OCI-LY3 (cell line): ENCODE measurements around the gene PEX11B.

ENCODE experiments used
- H2AFZ ChIP-seq: fragments of 200-600, 300-600 bp; shearing (Covaris generic); 2 replicates; pipeline ENCODE4 v1.6.0; 2014; ENCODE audit warnings: antibody characterized with exemption, low read depth, low read length
- H3K27ac ChIP-seq: fragments of 200-600, 300-600 bp; sonication (generic); 2 replicates; pipeline ENCODE4 v1.5.1; 2014; ENCODE audit warnings: mild to moderate bottlenecking, low read length, moderate library complexity, mixed read lengths
- H3K27me3 ChIP-seq: fragments of 200-600, 300-600 bp; sonication (generic); 2 replicates; pipeline ENCODE4 v1.6.1; 2014; ENCODE audit warnings: low read depth, low read length, mixed read lengths
- H3K36me3 ChIP-seq: fragments of 200-600, 300-600 bp; sonication (generic); replicated peaks from 2 replicates; pipeline ENCODE3; 2014; ENCODE audit warnings: low read depth, low read length, mixed read lengths
- H3K4me1 ChIP-seq: fragments of 300-600, 200-600 bp; sonication (generic); 2 replicates; pipeline ENCODE4 v1.6.1; 2014; ENCODE audit warnings: low read length, mixed read lengths
- H3K4me2 ChIP-seq: fragments of 200-600, 300-600 bp; sonication (generic); 2 replicates; pipeline ENCODE4 v1.6.1; 2014; ENCODE audit warnings: low read length, mixed read lengths
- H3K4me3 ChIP-seq: fragments of 300-600, 200-600 bp; sonication (generic); 2 replicates; pipeline ENCODE4 v1.5.1; 2014; ENCODE audit warnings: antibody characterized with exemption, mild to moderate bottlenecking, low read length, moderate library complexity
- H3K79me2 ChIP-seq: fragments of 300-600, 200-600 bp; shearing (Covaris generic); 2 replicates; pipeline ENCODE4 v1.6.1; 2014; ENCODE audit warnings: mild to moderate bottlenecking, low read length, mixed read lengths
- H3K9ac ChIP-seq: fragments of 300-600, 200-600 bp; shearing (Covaris generic); 2 replicates; pipeline ENCODE4 v1.6.0; 2014; ENCODE audit warnings: mild to moderate bottlenecking, low read length, moderate library complexity
- H3K9me3 ChIP-seq: fragments of 200-600, 300-600 bp; shearing (Covaris generic); 2 replicates; pipeline ENCODE4 v1.6.1; 2014; ENCODE audit warnings: low read length, mixed read lengths; ENCODE audit not compliant: insufficient read depth
- H4K20me1 ChIP-seq: fragments of 200-600, 300-600 bp; sonication (generic); 2 replicates; pipeline ENCODE4 v1.6.1; 2016; ENCODE audit warnings: low read length, mixed read lengths; ENCODE audit not compliant: insufficient read depth
- EZH2phosphoT487 ChIP-seq: fragments of 200-600 bp; shearing (Covaris generic); IDR thresholded peaks from 2 replicates; pipeline ENCODE4 v1.6.1; 2018; ENCODE audit warnings: antibody characterized with exemption, mixed run types, low read depth
- TF ChIP-seq, protein P1 (sequence below): fragments of 200-600, 300-600 bp; sonication (generic); IDR thresholded peaks from 2 replicates; pipeline ENCODE4 v1.5.1; 2014; ENCODE audit warnings: antibody characterized with exemption, low read length, low read depth

Gene PEX11B, protein sequence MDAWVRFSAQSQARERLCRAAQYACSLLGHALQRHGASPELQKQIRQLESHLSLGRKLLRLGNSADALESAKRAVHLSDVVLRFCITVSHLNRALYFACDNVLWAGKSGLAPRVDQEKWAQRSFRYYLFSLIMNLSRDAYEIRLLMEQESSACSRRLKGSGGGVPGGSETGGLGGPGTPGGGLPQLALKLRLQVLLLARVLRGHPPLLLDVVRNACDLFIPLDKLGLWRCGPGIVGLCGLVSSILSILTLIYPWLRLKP

GRCh38 chr1:145918144-145918991, at the start of gene PEX11B:
Gene PEX11B, minus strand, starts transcription at chr1:145918717. Its CDS starts 29 bp downstream, at chr1:145918688.
- Histone ChIP-seq H3K27ac (peak within 1 kb of the TSS; percentile 81), H2AFZ (peak within 1 kb of the TSS; percentile 97)
- TF ChIP-seq, protein P1, sequence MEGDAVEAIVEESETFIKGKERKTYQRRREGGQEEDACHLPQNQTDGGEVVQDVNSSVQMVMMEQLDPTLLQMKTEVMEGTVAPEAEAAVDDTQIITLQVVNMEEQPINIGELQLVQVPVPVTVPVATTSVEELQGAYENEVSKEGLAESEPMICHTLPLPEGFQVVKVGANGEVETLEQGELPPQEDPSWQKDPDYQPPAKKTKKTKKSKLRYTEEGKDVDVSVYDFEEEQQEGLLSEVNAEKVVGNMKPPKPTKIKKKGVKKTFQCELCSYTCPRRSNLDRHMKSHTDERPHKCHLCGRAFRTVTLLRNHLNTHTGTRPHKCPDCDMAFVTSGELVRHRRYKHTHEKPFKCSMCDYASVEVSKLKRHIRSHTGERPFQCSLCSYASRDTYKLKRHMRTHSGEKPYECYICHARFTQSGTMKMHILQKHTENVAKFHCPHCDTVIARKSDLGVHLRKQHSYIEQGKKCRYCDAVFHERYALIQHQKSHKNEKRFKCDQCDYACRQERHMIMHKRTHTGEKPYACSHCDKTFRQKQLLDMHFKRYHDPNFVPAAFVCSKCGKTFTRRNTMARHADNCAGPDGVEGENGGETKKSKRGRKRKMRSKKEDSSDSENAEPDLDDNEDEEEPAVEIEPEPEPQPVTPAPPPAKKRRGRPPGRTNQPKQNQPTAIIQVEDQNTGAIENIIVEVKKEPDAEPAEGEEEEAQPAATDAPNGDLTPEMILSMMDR, result no peak
- TF ChIP-seq EZH2phosphoT487, result no peak

DNA sequence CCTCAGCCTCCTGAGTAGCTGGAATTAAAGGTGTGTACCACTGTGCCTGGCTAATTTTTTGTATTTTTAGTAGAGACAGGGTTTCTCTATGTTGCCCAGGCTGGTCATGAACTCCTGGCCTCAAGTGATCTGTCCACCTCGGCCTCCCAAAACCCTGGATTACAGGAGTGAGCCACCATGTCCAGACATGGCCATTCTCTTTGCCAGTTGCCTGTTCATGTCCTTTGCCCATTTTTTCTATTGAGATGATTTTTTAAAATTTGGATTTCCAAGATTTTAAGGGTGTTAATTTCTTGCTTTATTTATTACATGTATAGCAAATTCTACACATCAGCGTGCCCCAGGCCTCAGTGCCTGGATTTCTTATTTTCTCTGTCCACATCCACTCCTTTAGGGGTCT, 48.8 kb upstream of the PEX11B start:
- H3K9me3 ChIP-seq, result peaks cover 6% of the 10 kb centered on the region; the same call in 1 of the 2 replicates
- no peak overlapping the region for H3K4me2 ChIP-seq
- H3K27ac ChIP-seq, result no peak overlapping the region
- no peaks in the 10 kb centered on the region for H4K20me1 ChIP-seq
- H2AFZ ChIP-seq, result no peak overlapping the region
- H3K4me3 ChIP-seq, result no peak overlapping the region
- H3K36me3 ChIP-seq, result peaks cover 7% of the 10 kb centered on the region
- no peak for TF ChIP-seq EZH2phosphoT487
- TF ChIP-seq, protein P1, result no peak
- no peaks in the 10 kb centered on the region for H3K27me3 ChIP-seq
- no peak overlapping the region for H3K9ac ChIP-seq
- no peaks in the 10 kb centered on the region for H3K79me2 ChIP-seq
- peaks cover 20% of the 10 kb centered on the region for H3K4me1 ChIP-seq

More at GRCh38 chr1:145918144-145918991, at the start of gene PEX11B:
- Histone ChIP-seq H3K4me2 (peak within 1 kb of the TSS; percentile 94), H3K9ac (peak within 1 kb of the TSS; percentile 79), H3K4me1 (peaks cover 19% of the 10 kb centered on the region), H3K79me2 (peaks cover 10% of the 10 kb centered on the region), H4K20me1 (no peaks in the 10 kb centered on the region), H3K9me3 (no peaks in the 10 kb centered on the region), H3K4me3 (peak within 1 kb of the TSS; percentile 92), H3K27me3 (no peaks in the 10 kb centered on the region), H3K36me3 (peaks cover 39% of the 10 kb centered on the region)

GRCh38 chr1:145965119-145965744, 46.7 kb upstream of the PEX11B start:
- TF ChIP-seq, protein P1, result no peak
- TF ChIP-seq EZH2phosphoT487, result no peak
- Histone ChIP-seq H3K27ac (no peak overlapping the region), H3K4me3 (peak overlapping the region; percentile 81), H3K36me3 (peaks cover 7% of the 10 kb centered on the region), H4K20me1 (no peaks in the 10 kb centered on the region), H3K4me1 (peaks cover 28% of the 10 kb centered on the region), H3K27me3 (peaks cover 7% of the 10 kb centered on the region), H2AFZ (peak overlapping the region; percentile 96), H3K4me2 (peak overlapping the region; percentile 78), H3K9me3 (peaks cover 6% of the 10 kb centered on the region; the same call in 1 of the 2 replicates), H3K9ac (peak overlapping the region; percentile 73), H3K79me2 (no peaks in the 10 kb centered on the region)
